Osteoblast (primary cell): ENCODE results near the gene STRBP. TPM values are rescaled to one million over a fixed set of nuclear protein-coding genes. Genes with fewer than 3 reads are reported as not detected.

Source experiments
- DNase-seq: peaks from one replicate; pipeline ENCODE4 v3.0.0; 2011; ENCODE audit warnings: low spot score, mixed read lengths; ENCODE audit not compliant: insufficient read length; ENCODE audit errors: missing footprints
- H2AFZ ChIP-seq: 2 replicates; pipeline ENCODE4 v1.6.0; 2011; ENCODE audit warnings: mild to moderate bottlenecking, low read length
- H3K27ac ChIP-seq: 2 replicates; pipeline ENCODE4 v1.5.1; 2011; ENCODE audit warnings: mild to moderate bottlenecking, low read depth, low read length, moderate library complexity
- H3K27me3 ChIP-seq: 2 replicates; pipeline ENCODE4 v1.6.0; 2012; ENCODE audit warnings: mild to moderate bottlenecking, control low read depth, inconsistent platforms, low read length, moderate library complexity; ENCODE audit not compliant: insufficient read depth
- H3K36me3 ChIP-seq: 2 replicates; pipeline ENCODE4 v1.5.1; 2011; ENCODE audit warnings: mild to moderate bottlenecking, low read length, control low read depth, moderate library complexity; ENCODE audit not compliant: insufficient read depth
- H3K4me1 ChIP-seq: 2 replicates; pipeline ENCODE4 v1.5.1; 2011; ENCODE audit warnings: mild to moderate bottlenecking, low read length, control low read depth, moderate library complexity; ENCODE audit not compliant: insufficient read depth
- H3K4me2 ChIP-seq: 2 replicates; pipeline ENCODE4 v1.6.0; 2011; ENCODE audit warnings: mild to moderate bottlenecking, low read length; ENCODE audit not compliant: insufficient read depth
- H3K4me3 ChIP-seq: fragments of 200-600 bp; sonication (generic); 3 replicates; pipeline ENCODE4 v1.5.1; 2012; ENCODE audit warnings: mild to moderate bottlenecking, low read length, inconsistent platforms; ENCODE audit not compliant: insufficient read depth
- H3K79me2 ChIP-seq: 2 replicates; pipeline ENCODE4 v1.6.0; 2012; ENCODE audit warnings: mild to moderate bottlenecking, low read length, control low read depth, inconsistent platforms; ENCODE audit not compliant: insufficient read depth
- H3K9me3 ChIP-seq: 2 replicates; pipeline ENCODE4 v1.5.1; 2011; ENCODE audit warnings: low read depth, low read length, control low read depth
- H4K20me1 ChIP-seq: 2 replicates; pipeline ENCODE4 v1.6.0; 2012; ENCODE audit warnings: mild to moderate bottlenecking, low read length, control low read depth; ENCODE audit not compliant: insufficient read depth
- total RNA-seq: library from RNA; depleted of rRNA; stranded (reverse); fragments of >200 nt; gene quantifications from 2 replicates; pipeline ENCODE4 v1.2.3, GENCODE V29; 2012
- TF ChIP-seq, protein P1 (sequence below): IDR thresholded peaks from 2 replicates; pipeline ENCODE4 v1.5.1; 2011; ENCODE audit warnings: mild to moderate bottlenecking, low read depth, low read length, moderate library complexity; ENCODE audit errors: extremely low read depth

Gene STRBP
- total RNA-seq, 1 donor: 2.9 TPM

DNA sequence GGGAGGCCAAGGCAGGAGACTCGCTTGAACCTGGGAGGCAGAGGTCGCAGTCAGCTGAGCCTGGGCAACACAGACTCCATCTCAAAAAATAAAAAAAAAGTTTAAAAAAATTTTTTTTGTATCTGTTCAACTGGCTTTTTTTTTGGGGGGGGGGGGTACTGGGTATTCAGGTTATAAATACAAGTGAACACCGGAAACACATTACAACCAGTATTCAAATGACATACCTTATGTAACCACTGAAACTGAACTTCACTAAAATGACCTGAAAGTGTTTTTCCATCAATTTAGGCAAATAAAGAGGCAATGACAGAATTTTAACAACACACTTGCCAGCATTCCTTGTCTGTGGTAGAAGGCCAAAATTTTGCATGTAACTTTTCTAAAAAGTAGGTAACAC, 33.5 kb downstream of the STRBP start:
- TF ChIP-seq, protein P1, sequence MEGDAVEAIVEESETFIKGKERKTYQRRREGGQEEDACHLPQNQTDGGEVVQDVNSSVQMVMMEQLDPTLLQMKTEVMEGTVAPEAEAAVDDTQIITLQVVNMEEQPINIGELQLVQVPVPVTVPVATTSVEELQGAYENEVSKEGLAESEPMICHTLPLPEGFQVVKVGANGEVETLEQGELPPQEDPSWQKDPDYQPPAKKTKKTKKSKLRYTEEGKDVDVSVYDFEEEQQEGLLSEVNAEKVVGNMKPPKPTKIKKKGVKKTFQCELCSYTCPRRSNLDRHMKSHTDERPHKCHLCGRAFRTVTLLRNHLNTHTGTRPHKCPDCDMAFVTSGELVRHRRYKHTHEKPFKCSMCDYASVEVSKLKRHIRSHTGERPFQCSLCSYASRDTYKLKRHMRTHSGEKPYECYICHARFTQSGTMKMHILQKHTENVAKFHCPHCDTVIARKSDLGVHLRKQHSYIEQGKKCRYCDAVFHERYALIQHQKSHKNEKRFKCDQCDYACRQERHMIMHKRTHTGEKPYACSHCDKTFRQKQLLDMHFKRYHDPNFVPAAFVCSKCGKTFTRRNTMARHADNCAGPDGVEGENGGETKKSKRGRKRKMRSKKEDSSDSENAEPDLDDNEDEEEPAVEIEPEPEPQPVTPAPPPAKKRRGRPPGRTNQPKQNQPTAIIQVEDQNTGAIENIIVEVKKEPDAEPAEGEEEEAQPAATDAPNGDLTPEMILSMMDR: no peak
- Histone ChIP-seq H3K4me1 (no peaks in the 10 kb centered on the region), H3K9me3 (no peaks in the 10 kb centered on the region), H2AFZ (no peak overlapping the region), H4K20me1 (no peaks in the 10 kb centered on the region), H3K4me3 (no peak overlapping the region), H3K36me3 (no peaks in the 10 kb centered on the region), H3K27ac (no peak overlapping the region), H3K79me2 (no peaks in the 10 kb centered on the region), H3K27me3 (no peaks in the 10 kb centered on the region), H3K4me2 (no peak overlapping the region)
- DNase-seq: no peak

DNA sequence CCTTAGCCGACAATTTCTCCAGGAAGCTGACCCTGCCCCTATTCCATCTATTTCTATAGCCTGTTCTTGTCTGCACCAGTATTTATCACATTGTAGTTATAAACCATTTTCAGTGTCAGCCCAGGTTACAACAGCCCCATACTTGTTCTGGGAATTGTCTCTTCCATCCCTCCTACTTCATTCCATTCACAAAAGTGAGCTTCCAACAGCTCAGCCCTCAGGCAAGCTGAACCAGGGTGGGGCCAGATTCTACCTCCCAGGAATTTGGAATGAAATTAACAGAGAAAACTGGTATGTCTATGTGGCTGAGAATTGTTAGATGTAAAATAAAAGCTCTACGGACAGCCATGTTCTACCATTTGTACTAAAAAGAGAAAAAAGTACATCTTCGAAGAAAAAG, 36.1 kb downstream of the STRBP start:
- H4K20me1 ChIP-seq: no peaks in the 10 kb centered on the region
- DNase-seq: no peak
- H3K27me3 ChIP-seq: no peaks in the 10 kb centered on the region
- TF ChIP-seq, protein P1: no peak
- H3K4me3 ChIP-seq: no peak overlapping the region
- no peaks in the 10 kb centered on the region for H3K9me3 ChIP-seq
- H3K4me1 ChIP-seq: no peaks in the 10 kb centered on the region
- H3K36me3 ChIP-seq: no peaks in the 10 kb centered on the region
- H2AFZ ChIP-seq: no peak overlapping the region
- no peak overlapping the region for H3K27ac ChIP-seq
- no peaks in the 10 kb centered on the region for H3K79me2 ChIP-seq
- H3K4me2 ChIP-seq: no peak overlapping the region

DNA sequence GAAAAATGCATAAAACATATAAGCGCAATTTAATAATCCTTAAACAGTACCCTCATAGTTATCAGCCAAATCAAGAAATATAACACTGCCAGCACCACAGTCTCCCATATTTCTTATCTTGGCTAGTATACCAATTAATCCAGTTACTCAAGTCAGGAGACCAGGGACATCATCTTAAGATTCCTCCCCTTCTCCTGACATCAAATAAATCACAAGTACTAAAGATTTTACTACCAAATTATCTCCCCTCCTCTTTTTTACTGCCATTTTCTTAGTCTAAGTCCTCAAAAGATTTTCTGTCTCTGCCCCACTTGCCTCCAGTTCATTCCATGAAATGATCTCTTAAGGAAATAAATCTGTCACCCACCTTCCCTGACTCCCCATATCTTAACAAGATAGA, 37.0 kb downstream of the STRBP start:
- Histone ChIP-seq H4K20me1 (no peaks in the 10 kb centered on the region), H2AFZ (no peak overlapping the region), H3K27ac (no peak overlapping the region), H3K27me3 (no peaks in the 10 kb centered on the region), H3K79me2 (no peaks in the 10 kb centered on the region), H3K4me1 (no peaks in the 10 kb centered on the region), H3K4me3 (no peak overlapping the region), H3K4me2 (no peak overlapping the region), H3K36me3 (no peaks in the 10 kb centered on the region), H3K9me3 (no peaks in the 10 kb centered on the region)
- TF ChIP-seq, protein P1: no peak
- no peak for DNase-seq

DNA sequence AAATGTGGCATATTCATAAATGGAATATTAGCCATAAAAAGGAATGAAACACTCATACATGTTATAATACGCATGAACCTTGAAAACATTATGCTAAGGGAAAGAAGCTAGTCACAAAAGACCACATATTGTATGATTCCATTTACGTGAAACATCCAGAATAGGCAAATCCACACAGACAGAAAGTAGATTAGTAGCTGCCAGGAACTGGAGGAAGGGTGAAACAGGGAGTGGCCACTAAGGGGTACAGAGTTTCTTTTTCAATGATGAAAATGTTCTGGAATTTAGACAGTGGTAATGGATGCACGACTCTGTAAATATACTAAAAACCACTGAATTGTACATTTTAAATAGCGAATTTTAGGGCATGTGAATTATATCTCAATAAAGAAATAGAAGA, 39.4 kb downstream of the STRBP start:
- H3K27me3 ChIP-seq: no peaks in the 10 kb centered on the region
- H3K4me2 ChIP-seq: no peak overlapping the region
- H2AFZ ChIP-seq: no peak overlapping the region
- TF ChIP-seq, protein P1: no peak
- no peaks in the 10 kb centered on the region for H4K20me1 ChIP-seq
- H3K9me3 ChIP-seq: no peaks in the 10 kb centered on the region
- DNase-seq: no peak
- H3K4me1 ChIP-seq: no peaks in the 10 kb centered on the region
- no peak overlapping the region for H3K27ac ChIP-seq
- no peak overlapping the region for H3K4me3 ChIP-seq
- H3K36me3 ChIP-seq: no peaks in the 10 kb centered on the region
- H3K79me2 ChIP-seq: no peaks in the 10 kb centered on the region
